WTC11 (cell line): ENCODE measurements around the gene RARRES2. TPM values are rescaled to one million over a fixed set of nuclear protein-coding genes. Genes with fewer than 3 reads are reported as not detected.
A peak's percentile ranks its signal among the peaks of the same experiment; 100 is the strongest.

Experiments
- ATAC-seq: fragments of 200-7000 bp; cut with Tn5 transposase; 2 replicates; pipeline ENCODE4 v1.10.0; 2021; ENCODE audit warnings: mild to moderate bottlenecking, moderate library complexity
- CTCF ChIA-PET: fragments of 300-600 bp; sonication (Branson Sonifier 250); formaldehyde crosslinking; loops from one replicate; lab custom pipeline; 2021; ENCODE audit warnings: antibody characterized with exemption; lab: Charles Lee
- POLR2A ChIA-PET: fragments of 350-600 bp; sonication (Branson Sonifier 250); formaldehyde crosslinking; loops from one replicate; lab custom pipeline; 2021; ENCODE audit warnings: antibody characterized with exemption; lab: Charles Lee
- DNase-seq: peaks from one replicate; pipeline ENCODE4 v3.0.0; 2021; ENCODE audit warnings: low spot score
- H3K27ac Mint-ChIP-seq: 2 replicates; pipeline ENCODE4 v1.8.0; 2021; ENCODE audit warnings: mixed read lengths
- H3K27me3 Mint-ChIP-seq: 2 replicates; pipeline ENCODE4 v1.8.0; 2021; ENCODE audit warnings: low read depth, mild to moderate bottlenecking, moderate library complexity, mixed read lengths
- H3K36me3 Mint-ChIP-seq: 2 replicates; pipeline ENCODE4 v1.8.0; 2021; ENCODE audit warnings: mixed read lengths
- H3K4me1 Mint-ChIP-seq: 2 replicates; pipeline ENCODE4 v1.8.0; 2022; ENCODE audit warnings: mixed read lengths
- H3K4me3 Mint-ChIP-seq: 2 replicates; pipeline ENCODE4 v1.8.0; 2021; ENCODE audit warnings: mild to moderate bottlenecking, moderate library complexity, mixed read lengths
- H3K9me3 Mint-ChIP-seq: 2 replicates; pipeline ENCODE4 v1.8.0; 2021; ENCODE audit warnings: mixed read lengths
- FOXJ3 ChIP-seq: sonication (generic); formaldehyde crosslinking; IDR thresholded peaks from 2 replicates; pipeline ENCODE4 v1.9.0; 2021; ENCODE audit warnings: missing genetic modification reagents, mild to moderate bottlenecking, borderline replicate concordance
- IRF1 ChIP-seq: sonication (generic); formaldehyde crosslinking; IDR thresholded peaks from 2 replicates; pipeline ENCODE4 v1.8.0; 2023; ENCODE audit warnings: missing genetic modification reagents
- MXD4 ChIP-seq: fragments of 250-450 bp; sonication (Bioruptor Pico); IDR thresholded peaks from 2 replicates; pipeline ENCODE4 v1.8.0; 2021; ENCODE audit warnings: mild to moderate bottlenecking, moderate library complexity, borderline replicate concordance
- NFE2L1 ChIP-seq: sonication (generic); formaldehyde crosslinking; IDR thresholded peaks from 2 replicates; pipeline ENCODE4 v1.8.1; 2023; ENCODE audit warnings: missing genetic modification reagents
- NR2C2 ChIP-seq: sonication (generic); formaldehyde crosslinking; IDR thresholded peaks from 2 replicates; pipeline ENCODE4 v1.8.0; 2022; ENCODE audit warnings: mild to moderate bottlenecking, missing genetic modification reagents
- PREB ChIP-seq: sonication (generic); formaldehyde crosslinking; IDR thresholded peaks from 2 replicates; pipeline ENCODE4 v1.8.1; 2022; ENCODE audit warnings: mild to moderate bottlenecking, missing genetic modification reagents, moderate library complexity, borderline replicate concordance
- SMAD3 ChIP-seq: sonication (generic); formaldehyde crosslinking; IDR thresholded peaks from 2 replicates; pipeline ENCODE4 v1.8.0; 2022; ENCODE audit warnings: missing genetic modification reagents, mild to moderate bottlenecking, borderline replicate concordance
- ZBTB43 ChIP-seq: sonication (generic); formaldehyde crosslinking; IDR thresholded peaks from 2 replicates; pipeline ENCODE4 v1.8.1; 2023; ENCODE audit warnings: mild to moderate bottlenecking, missing genetic modification reagents
- ZNF263 ChIP-seq: sonication (generic); formaldehyde crosslinking; IDR thresholded peaks from 2 replicates; pipeline ENCODE4 v1.8.1; 2022; ENCODE audit warnings: low read depth, mild to moderate bottlenecking, moderate library complexity, missing genetic modification reagents
- ZNF532 ChIP-seq: fragments of 250-450 bp; sonication (Bioruptor Pico); IDR thresholded peaks from 2 replicates; pipeline ENCODE4 v1.9.0; 2021; ENCODE audit warnings: mild to moderate bottlenecking, borderline replicate concordance
- ZSCAN18 ChIP-seq: fragments of 250-450 bp; sonication (Bioruptor Pico); IDR thresholded peaks from 2 replicates; pipeline ENCODE4 v2.1.2; 2022; ENCODE audit warnings: mild to moderate bottlenecking, moderate library complexity
- total RNA-seq: library from RNA; stranded (reverse); gene quantifications from 3 replicates; pipeline ENCODE4 v1.2.3, GENCODE V29; 2021

RARRES2 gene
- total RNA-seq, 1 experiment from 2014 or later: 230 TPM

GRCh38 chr7:150342121-150342408 is 636 bp upstream of the RARRES2 start:
- CTCF ChIA-PET: interaction anchor here (1.4 kb wide), 1 partner anchor 76 kb away, joined by 3 read pairs; no protein-coding TSS in a partner anchor
- DNase-seq (no peak), ATAC-seq (peak; percentile 1; the same call in 1 of the 2 replicates)
- Mint-ChIP-seq H3K9me3 (peaks cover 15% of the 10 kb centered on the region), H3K4me1 (peaks cover 42% of the 10 kb centered on the region), H3K4me3 (peak overlapping the region; percentile 67), H3K27ac (no peak overlapping the region), H3K36me3 (peaks cover 27% of the 10 kb centered on the region), H3K27me3 (peaks cover 34% of the 10 kb centered on the region)
- no peak for TF ChIP-seq ZSCAN18 (CRISPR knock-in tag)
- TF ChIP-seq SMAD3 (CRISPR knock-in tag): no peak
- TF ChIP-seq NR2C2 (CRISPR knock-in tag): no peak
- no peak for TF ChIP-seq MXD4 (CRISPR knock-in tag)
- no peak for TF ChIP-seq PREB (CRISPR knock-in tag)
- peak; percentile 47; the same call in 1 of the 2 replicates for TF ChIP-seq ZNF263 (CRISPR knock-in tag)
- no peak for TF ChIP-seq FOXJ3 (CRISPR knock-in tag)
- TF ChIP-seq, all 79 proteins: peak for 1
- POLR2A ChIA-PET: no interaction called here

- H3K4me1 Mint-ChIP-seq: peaks cover 54% of the 10 kb centered on the region
- H3K36me3 Mint-ChIP-seq: peaks cover 32% of the 10 kb centered on the region
- ChIA-PET CTCF (interaction anchor here (1.0 to 1.7 kb wide), 5 partner anchors 12 to 65 kb away, joined by 3 to 6 read pairs (median 3); partner anchors contain the start of gene REPIN1), POLR2A (interaction anchor here (1.3 to 2.6 kb wide), 2 partner anchors 11 to 65 kb away, joined by 3 to 9 read pairs; a partner anchor contains a TSS)
- TF ChIP-seq ZBTB43 (CRISPR knock-in tag) (0 out of 2 replicates have a peak, but pooled peaks have one; percentile 46), IRF1 (no peak), NFE2L1 (CRISPR knock-in tag) (no peak), ZNF532 (CRISPR knock-in tag) (no peak)
- TF ChIP-seq, all 79 proteins: peak for 1
- no peak for DNase-seq
- H3K27me3 Mint-ChIP-seq: peaks cover 34% of the 10 kb centered on the region
- no peak for ATAC-seq
- peaks cover 15% of the 10 kb centered on the region for H3K9me3 Mint-ChIP-seq
- peak overlapping the region; percentile 87 for H3K4me3 Mint-ChIP-seq
- no peak overlapping the region for H3K27ac Mint-ChIP-seq
Observed at GRCh38 chr7:150340875-150341262, 560 bp downstream of the RARRES2 start.
